Ecto neural progenitor cell (in vitro differentiated cells): ENCODE measurements around the gene CNOT6L.

ENCODE experiments used
- DNase-seq: peaks from one replicate; pipeline ENCODE4 v3.0.0-alpha.2; 2018; ENCODE audit warnings: low spot score

CNOT6L gene

DNA sequence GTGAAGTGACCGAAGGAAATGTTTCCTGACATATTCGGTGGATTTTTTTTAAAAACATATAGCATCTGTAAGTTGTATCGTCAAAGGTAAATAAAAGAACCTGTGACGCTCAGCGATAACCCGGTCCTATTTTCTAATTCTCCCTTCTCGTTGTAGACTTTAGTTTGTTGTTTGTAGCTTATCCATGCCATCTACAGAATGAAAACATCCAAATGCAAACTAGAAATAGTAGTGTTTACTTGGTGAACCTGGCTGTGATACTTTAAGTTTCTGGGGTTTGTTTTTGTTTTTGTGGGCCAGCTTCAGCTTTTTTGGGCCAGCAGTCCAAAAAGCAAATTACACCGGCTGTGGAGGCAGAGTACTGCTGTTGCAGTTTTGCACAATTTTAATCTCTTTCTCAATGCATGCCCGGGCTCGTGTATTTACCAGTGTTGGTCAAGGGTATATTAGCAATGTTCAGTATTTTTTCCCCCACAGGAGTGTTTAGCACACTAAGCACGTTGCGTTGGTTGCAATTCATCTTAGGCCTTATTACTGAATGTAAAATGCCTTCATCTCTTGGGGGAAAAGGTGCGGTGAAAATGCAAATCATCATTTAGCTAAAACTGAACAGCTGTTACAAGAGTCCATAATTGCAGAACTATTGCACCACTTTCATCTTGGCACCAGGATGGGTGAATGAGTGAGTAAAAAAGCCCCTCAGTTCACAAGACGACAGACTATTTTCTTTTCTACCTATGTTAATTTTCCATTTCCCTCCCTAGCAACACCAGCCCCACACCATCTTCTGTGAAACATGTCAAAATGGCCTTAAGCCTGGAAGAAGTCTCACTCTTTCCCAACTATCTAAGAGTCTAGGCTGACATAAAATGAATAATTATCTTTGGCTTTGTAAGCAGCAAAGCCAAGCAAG is 1.7 kb upstream of the CNOT6L start:
- DNase-seq = no peak

GRCh38 chr4:77819843-77820648 is 878 bp upstream of the CNOT6L start:
- DNase-seq = peak; percentile 87

DNA sequence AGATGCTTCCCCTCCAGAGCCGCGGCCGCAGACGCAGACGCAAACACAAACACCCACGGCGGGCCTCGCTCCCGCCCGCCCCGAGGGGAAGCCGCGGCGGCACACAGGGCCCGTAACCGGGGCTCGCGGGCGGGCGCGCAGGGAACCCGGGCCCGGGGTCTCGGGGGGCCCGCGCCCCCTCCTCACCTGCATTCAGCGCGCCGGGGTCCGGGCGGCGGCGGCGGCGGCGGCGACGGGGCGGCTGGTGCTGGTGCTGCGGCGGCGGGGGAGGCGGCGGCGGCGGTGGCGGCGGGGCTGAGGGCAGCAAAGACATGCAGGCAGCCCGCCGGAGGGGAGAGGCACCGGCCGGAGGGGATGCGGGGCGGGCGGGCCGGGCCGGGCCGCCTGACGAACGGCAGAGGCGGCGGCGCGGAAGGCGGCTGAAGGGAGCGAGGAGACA is 255 bp upstream of the CNOT6L start:
- peak; percentile 77 for DNase-seq

DNA sequence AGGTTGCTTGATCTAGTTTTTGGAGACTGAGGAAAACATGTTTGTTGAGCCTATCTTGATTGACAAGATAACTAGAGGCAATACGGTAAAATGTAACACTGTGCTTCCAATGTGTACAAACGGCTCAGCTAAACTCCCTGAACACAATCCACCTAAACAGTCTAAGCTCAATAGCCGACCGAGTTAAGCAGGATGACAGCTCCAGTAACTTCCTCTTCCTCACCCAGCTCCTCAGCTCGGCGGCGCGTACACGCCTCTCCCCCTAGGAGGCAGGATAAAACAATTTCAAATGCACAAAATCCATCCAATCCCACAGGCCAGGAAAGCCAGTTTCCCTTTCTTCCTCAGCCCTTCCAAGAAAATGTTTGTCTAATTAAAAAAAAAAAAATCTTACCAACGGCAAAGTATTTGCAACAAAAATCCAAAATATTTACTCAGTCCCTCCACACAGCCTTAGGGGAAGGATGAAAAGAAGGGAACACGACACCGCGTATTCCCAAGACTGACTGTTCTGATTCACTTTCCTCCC is 1.0 kb downstream of the CNOT6L start:
- DNase-seq = peak; percentile 66

- no peak for DNase-seq
Observed at GRCh38 chr4:77817304-77818072, 1.7 kb downstream of the CNOT6L start.

GRCh38 chr4:77816546-77816945 is 2.6 kb downstream of the CNOT6L start:
- DNase-seq = no peak

DNA sequence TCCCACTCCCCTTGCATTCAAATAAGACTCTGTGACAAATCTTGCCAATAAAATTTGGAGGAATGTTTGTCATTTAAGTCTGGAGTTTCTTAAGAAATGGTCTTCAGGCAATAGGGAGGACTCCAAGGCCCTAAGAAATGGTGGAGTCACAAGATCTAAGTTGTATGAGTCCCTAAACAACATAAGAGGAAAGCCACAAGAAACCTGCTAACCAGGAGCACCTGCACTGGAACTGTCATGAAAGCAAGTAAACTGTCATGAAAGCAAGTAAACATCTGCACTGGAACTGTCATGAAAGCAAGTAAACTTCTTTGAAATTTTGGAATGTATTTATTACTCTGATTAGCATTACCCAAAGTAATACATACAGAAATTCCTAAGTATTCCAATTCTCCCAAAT is 3.5 kb downstream of the CNOT6L start:
- no peak for DNase-seq

DNA sequence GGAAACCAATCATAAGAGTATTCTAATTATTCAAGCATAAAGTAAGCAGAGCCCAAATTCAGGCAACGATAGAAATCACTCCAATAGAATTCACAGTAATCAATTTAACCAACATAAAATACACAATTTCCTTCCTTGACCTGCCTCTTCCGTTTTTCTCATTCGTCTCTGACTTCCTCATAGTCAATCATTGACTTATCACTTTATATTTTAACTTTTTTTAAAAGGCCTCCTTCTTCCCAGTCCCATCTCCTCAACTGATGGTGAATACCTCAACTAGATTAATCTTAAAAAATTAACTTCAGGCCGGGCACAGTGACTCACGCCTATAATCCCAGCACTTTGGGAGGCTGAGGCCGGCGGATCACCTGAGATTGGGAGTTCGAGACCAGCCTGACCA is 13.3 kb downstream of the CNOT6L start:
- DNase-seq = no peak

DNA sequence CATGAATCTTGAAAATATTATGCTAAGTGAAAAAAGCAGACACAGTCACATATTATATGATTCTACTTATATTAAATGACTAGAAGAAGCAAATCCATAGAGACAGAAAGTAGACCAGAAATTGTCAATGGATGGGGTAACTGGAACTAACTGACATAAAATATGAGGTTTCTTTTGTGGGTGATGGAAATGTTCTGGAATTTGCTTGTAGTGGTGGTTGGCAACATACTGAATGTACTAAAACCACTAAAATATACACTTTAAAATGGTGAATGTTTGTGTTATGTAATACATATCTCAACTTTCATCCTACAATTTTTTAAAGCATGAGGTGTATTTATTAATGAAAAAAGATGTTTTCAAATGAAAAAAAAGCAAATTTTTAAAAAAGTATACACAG is 14.7 kb downstream of the CNOT6L start:
- DNase-seq = no peak

- DNase-seq = no peak
Observed at GRCh38 chr4:77802402-77802801, 16.8 kb downstream of the CNOT6L start.

GRCh38 chr4:77801260-77801608 is 17.9 kb downstream of the CNOT6L start:
- DNase-seq = no peak

DNA sequence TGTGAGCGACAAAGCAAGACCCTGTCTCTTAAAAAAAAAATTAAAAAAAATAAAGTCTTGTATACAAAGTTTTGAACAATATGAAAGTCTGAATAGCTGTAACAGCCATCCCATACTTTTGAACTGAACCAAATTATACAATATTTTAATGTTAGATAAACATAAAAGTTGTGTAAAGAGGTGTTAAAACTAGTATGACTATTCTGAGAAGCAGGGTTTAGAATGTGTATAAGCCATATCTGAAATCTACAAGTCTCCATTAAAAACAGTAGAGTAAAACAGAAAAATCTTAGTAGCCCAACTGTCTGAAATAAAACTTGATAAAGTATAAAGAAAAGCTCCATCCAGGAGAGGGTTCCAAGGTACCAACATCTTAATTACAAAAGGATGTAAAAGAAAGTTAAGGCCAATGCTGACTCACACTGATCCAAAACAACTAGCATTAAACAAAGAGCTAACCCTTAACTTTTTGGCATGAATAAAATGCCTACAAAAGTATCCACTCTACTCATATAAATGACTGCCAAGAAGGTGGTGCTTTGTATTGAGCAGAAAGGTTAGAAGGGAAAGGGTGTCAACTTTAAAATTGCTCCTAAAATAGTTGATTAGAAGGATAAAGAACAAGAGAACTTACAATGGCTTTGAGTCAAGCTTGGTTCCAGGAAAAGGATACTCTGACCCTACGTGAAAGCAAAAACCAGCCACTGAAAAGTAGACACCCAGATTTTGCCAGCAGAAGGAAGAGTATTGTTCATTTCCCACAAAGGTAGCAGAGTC is 18.5 kb downstream of the CNOT6L start:
- no peak for DNase-seq

DNA sequence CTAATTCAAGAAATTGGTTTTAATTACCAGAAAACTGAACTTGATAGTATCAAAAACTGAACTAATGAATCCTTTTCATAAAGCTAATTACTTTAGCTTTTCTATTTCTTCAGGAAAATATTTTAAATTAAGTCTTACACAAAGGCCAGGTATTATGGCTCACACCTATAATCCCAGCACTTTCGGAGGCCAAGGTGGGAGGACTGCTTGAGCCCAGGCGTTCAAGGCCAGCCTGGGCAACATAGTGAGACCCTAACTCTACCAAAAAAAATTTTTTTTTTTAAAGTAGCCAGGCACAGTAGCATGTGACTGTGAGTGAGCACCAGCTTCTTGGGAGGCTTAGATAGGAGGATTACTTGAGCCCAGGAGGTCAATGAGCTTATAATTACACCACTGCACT is 19.1 kb downstream of the CNOT6L start:
- DNase-seq = no peak

DNA sequence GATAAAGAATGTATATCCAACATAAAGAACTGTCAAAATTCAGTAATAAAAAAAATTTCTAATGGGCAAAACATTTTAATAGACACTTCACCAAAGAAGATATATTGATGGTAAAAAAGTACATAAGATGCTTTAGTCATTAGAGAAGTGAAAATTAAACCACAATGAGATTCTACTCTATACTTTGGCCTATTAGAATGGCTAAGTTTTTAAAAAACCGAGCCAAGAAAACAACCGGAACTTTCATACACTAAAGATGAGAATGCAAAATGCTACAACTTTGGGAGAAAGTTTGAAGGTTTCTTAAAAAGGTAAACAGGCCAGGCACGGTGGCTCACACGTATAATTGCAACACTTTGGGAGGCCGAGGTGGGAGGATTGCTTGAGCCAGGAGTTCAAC is 20.8 kb downstream of the CNOT6L start:
- no peak for DNase-seq

GRCh38 chr4:77797239-77797638 is 21.9 kb downstream of the CNOT6L start:
- DNase-seq = no peak

GRCh38 chr4:77795326-77795725 is 23.8 kb downstream of the CNOT6L start:
- DNase-seq = no peak

DNA sequence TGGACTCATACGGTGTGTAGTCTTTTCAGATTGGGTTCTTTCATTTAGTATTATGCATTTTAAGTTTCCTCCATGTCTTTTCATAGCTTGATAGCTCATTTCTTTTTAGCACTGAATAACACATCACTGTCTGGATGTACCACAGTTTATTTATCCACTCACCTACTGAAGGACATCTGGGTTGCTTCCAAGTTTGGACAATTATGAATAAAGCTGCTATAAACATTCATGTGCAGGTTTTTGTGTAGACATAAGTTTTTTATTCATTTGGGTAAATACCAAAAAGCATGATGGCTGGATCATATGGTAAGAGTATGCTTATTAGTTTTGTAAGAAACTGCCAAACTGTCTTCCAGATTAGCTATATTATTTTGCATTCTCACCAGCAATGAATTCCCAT is 29.0 kb downstream of the CNOT6L start:
- no peak for DNase-seq

DNA sequence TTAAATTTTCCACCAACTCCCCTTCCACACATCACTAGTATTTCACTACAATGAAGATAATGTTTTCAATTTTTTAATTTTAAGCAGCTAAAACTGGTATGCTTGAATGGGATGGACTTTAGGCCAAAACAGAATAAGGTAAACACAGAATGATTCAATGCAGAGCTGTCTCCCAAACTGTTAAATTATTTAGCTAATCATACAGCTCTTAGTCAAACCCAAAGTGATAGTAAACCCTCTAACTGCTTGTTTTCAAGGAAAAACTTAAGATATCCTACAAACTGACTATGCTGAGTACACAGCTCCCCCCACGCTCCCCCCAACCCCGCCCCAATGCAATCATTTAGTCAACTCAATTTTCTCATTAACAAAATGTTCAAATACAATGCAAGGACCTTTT is 30.2 kb downstream of the CNOT6L start:
- DNase-seq = no peak

GRCh38 chr4:77787969-77788368 is 31.2 kb downstream of the CNOT6L start:
- DNase-seq = no peak

DNA sequence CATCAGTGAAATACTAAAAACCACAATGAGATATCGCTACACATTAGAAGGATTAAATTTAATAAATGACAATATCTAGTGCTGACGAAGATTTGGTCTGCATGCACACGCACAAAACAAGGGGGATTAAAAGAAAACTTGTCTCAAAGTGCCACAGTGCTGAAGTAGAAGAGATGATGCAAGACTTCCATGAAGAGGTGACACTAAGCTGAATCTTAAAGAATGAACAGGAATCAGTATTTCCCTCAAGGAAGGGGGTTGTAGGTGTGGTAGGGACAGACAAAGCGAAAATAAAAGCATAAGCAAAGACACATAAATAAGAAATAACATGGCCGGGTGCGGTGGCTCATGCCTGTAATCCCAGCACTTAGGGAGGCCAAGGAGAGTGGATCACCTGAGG is 33.5 kb downstream of the CNOT6L start:
- DNase-seq = no peak

DNA sequence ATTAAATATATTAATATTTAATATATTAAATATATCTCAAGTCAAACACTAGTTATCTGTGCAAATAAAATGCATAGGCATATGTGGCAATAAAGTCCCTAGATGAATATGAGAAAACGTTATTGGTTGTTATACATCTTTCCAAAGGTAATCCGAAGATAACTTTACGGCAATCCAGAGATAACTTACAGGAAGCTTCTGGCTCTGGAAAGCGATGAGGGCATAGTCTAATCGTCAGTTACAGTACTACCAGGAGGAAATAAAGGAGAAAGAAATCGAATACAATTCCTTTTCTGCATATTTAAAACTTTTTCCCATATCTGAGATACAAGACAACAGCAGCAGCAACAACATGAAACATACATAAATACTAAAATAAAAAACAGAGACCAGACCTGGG is 35.3 kb downstream of the CNOT6L start:
- DNase-seq = no peak
